HG02938 (cell line): ENCODE data around the gene SCYL3.
"Not testable (repeated sequence)": the region's sequence is repeated elsewhere in the genome, so short reads cannot be mapped to it uniquely, and the experiment has no call there.

Source experiments
- ATAC-seq: cut with Tn5 transposase; IDR thresholded peaks from one replicate; pipeline ENCODE4 v1.9.1; 2021; ENCODE audit warnings: mild to moderate bottlenecking, moderate library complexity; ENCODE audit not compliant: unreplicated experiment

Gene SCYL3

DNA sequence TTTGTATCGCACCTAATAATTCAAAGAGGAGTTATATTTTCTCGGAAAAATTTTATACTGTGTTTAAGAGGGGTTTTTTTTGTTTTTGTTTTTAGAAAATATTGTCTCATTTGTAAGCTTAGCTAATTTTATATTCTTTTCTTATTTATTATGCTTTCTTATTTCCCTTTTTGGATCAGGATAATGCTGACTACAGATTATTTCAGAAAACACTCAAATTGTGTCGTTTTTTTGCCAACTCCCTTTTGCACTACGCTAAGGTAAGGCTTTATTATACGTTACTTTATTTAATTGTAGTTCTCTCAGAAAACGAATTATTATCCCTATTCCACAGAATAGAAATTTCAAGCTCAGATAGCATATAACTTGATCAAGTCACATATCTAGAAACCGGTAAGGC is 72.2 kb downstream of the SCYL3 start:
- ATAC-seq, result no peak

DNA sequence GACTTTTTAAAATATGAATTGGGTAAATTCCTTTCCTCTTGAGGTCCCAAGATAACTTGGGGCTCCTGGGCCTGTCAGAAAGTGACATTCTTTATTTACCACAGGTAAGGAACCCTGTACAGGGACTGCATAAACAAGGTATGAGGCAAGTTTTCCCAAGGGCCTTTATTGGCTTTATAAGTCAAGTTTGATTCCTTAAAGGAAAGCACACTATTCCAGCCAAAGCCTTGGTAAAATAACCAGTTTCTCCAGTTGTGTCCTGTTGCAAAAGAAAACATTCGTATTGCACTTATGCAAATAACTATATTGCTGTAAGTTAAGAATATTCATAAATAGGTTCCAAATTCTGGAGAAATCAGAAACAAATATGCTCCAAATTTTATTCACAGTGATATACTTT is 77.1 kb downstream of the SCYL3 start:
- ATAC-seq, result no peak

DNA sequence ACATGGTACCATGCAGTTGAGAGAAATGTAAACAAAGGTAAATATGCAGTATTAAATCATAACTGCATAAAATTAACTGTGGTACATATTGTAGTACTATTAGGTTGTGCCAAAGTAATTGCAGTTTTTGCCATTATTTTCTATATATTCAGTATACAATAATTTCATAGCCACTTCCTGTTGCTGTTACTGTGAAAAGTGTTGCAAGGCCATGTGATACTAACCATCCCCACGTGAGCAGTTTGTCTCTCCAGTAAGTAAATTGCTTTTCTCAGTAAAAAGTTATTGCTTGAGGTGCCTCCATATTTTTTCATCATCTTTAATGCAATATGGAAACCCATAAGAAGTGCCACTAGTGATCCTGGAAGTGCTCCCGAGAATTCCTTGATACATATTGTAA is 79.4 kb downstream of the SCYL3 start:
- no peak for ATAC-seq

DNA sequence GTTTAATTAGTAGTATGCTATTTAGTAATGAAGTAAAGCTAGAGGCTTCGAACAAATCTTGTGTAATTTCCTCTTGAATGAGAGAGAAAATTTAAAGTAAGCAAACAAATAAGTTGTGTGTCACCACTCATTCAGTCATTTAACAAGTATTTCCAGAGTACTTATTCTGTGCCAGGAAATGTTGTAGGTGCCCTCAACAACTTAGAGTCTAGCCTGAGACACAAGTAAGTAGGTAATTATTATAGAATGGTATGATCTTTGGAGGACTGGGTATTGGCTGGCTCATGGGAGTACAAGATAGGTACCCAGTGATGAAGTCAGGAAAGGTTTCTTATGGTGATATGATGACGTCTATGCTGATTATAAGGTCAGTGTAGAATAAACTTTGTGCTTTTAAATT is 81.6 kb downstream of the SCYL3 start:
- no peak for ATAC-seq

DNA sequence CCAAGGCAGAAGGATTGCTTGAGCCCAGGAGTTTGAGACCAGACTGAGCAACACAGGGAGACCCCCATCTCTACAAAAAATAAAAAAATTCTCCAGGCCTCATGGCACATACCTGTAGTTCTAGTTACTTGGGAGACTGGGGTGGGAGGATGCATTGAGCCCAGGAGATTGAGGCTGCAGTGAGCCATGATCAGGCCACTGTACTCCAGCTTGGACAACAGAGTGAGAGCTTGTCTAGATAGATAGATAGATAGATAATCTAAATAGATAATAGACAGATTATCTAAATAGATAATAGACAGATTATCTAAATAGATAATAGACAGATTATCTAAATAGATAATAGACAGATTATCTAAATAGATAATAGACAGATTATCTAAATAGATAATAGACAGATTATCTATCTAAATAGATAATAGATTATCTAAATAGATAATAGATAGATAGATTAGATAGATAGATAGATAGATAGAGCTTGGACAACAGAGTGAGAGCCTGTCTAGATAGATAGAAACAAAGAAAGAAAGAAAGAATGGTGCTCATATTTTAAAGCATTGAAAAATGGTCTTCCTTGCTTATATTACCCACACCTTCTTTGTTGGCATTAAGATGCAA is 82.2 kb downstream of the SCYL3 start:
- not testable (repeated sequence) for ATAC-seq

DNA sequence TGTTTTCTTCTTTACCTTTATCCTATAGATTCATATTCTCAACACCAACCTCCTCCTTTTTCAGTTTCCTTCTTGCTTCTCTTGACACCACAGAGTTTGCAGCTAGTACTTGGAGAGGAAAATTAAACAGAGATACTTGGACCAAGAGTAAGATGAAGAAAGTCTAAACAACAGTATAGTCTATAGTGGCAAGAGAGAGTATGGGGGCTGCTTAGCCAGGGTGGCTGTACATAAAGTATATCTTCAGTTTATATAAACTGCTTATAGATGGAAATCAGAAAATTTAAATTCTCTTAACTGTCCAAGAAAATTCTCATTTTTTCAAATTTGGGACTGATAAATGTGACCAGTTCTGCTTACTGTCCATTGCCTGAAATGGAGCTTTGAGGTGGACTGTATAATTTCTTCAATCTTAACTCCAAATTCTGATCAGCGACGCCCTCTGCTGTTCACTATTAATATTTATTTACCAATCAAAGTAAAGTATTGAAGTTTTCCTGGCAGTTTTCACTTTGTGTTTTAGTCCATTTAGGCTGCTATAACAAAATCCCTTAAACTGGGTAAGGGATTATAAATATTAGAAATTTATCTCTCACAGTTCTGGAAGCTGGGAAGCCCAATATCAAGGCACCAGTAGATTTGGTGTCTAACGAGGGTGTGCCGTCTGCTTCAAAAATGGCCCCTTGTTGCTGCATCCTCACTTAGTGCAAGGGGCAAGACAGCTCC is 84.2 kb downstream of the SCYL3 start:
- ATAC-seq, result no peak

DNA sequence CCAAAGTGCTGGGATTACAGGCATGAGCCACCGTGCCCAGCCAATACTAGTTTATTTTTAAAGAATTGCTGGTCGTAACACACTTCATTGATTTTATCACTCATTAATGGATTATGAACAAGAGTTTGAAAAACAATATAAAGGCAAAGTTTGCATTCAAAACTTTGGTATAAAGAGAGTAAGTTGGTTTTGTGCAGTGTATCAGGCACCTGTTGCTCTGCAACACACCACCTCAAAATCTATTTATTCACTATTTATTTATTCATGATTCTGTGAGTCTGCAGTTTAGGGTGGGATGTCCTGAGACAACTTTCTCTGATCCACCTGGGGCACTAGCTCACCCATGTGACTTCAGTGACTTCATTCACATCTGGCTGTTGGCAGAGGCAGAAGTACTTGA is 88.8 kb downstream of the SCYL3 start:
- no peak for ATAC-seq

DNA sequence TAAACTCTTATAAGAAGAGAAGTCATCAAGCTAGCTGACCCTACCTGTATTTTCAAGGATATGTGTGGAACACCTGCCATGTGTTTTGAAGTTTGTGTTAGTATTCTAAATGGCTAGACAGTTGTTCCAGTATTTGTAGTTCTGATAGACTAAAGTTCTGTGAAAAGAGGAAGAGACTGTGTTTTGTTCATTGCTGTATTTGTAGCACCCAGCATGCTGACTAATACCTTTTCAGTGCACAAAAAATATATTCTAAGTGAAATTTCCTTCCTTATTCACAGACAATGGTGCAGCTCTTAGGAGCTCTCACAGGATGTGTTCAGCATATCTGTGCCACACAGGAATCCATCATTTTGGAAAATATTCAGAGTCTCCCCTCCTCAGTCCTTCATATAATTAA is 90.8 kb downstream of the SCYL3 start:
- ATAC-seq, result no peak
